K562 (cell line): ENCODE results near the gene SIGLEC1. TPM values are rescaled to one million over a fixed set of nuclear protein-coding genes. Genes with fewer than 3 reads are reported as not detected.
A peak's percentile ranks its signal among the peaks of the same experiment; 100 is the strongest.

Experiments
- ATAC-seq: fragments of 200-7000 bp; cut with Tn5 transposase; 3 replicates; pipeline ENCODE4 v1.9.1; 2020; ENCODE audit warnings: moderate library complexity
- BruUV-seq: library from RNA; stranded (reverse); fragments of 400-500 nt; replicated peaks from 2 replicates; lab custom pipeline; 2021; lab: Mats Ljungman, UMichigan
- CTCF ChIA-PET: fragments of 300-600 bp; formaldehyde crosslinking; extraction: SDS; loops from one replicate; lab custom pipeline; 2021; ENCODE audit warnings: low intra/inter-chr PET ratio; lab: Yijun Ruan, JAX
- POLR2A ChIA-PET: fragments of 300-600, 350-650 bp; sonication (Branson Sonifier 250); formaldehyde crosslinking; extraction: SDS; loops from one replicate; lab custom pipeline; 2021; ENCODE audit warnings: antibody characterized with exemption, inconsistent platforms; lab: Yijun Ruan, JAX
- DNase-seq, 4 experiments: peaks; one replicate each; pipeline versions ENCODE4 v3.0.0 to v3.0.0-alpha.2; 2011 to 2018; ENCODE audit warnings: low spot score in 3 of 4, mixed read lengths in 3 of 4; ENCODE audit errors: extremely low read depth in 1 of 4
- FAIRE-seq: peaks from 2 replicates; lab custom pipeline; 2011; peaks lifted over from hg19 to GRCh38; lab: Jason Lieb, UNC
- H2AFZ ChIP-seq: 2 replicates; pipeline ENCODE4 v1.6.0; 2011; ENCODE audit warnings: low read depth, low read length, control low read depth, inconsistent platforms
- H3K27ac ChIP-seq: fragments of 200-600 bp; 3 replicates; pipeline ENCODE4 v1.8.0; 2011; ENCODE audit warnings: low read depth, mild to moderate bottlenecking, control low read depth, inconsistent platforms, low read length, moderate library complexity, mixed read lengths; ENCODE audit errors: extremely low read depth
- H3K27me3 ChIP-seq, 2 experiments: fragments of 300-600 bp in 1 of 2; 2 replicates in 1 of 2; 3 replicates in 1 of 2; pipeline versions ENCODE4 v1.6.0 to v1.8.0; 2011; ENCODE audit warnings: inconsistent platforms in 2 of 2, low read length in 2 of 2, mild to moderate bottlenecking in 1 of 2, mixed read lengths in 1 of 2, moderate library complexity in 1 of 2; ENCODE audit not compliant: control insufficient read depth in 2 of 2, insufficient read depth in 2 of 2
- H3K36me3 ChIP-seq: fragments of 300-600 bp; 3 replicates; pipeline ENCODE4 v1.8.0; 2011; ENCODE audit warnings: mild to moderate bottlenecking, low read length, inconsistent platforms; ENCODE audit not compliant: control insufficient read depth, insufficient read depth
- H3K4me1 ChIP-seq, 2 experiments: fragments of 200-600 bp in 1 of 2; replicated peaks in 1 of 2; 2 replicates in 1 of 2; 3 replicates in 1 of 2; pipeline versions ENCODE4 v1.5.1 to v1.8.0; 2011; ENCODE audit warnings: inconsistent platforms in 2 of 2, low read length in 2 of 2, mild to moderate bottlenecking in 1 of 2, mixed read lengths in 1 of 2, moderate library complexity in 1 of 2; ENCODE audit not compliant: control insufficient read depth in 2 of 2, insufficient read depth in 2 of 2
- H3K4me2 ChIP-seq: 2 replicates; pipeline ENCODE4 v1.6.1; 2011; ENCODE audit warnings: low read length, control low read depth, inconsistent platforms, mixed read lengths; ENCODE audit not compliant: insufficient read depth
- H3K4me3 ChIP-seq: fragments of 200-600 bp; sonication (generic), shearing (Covaris generic); 2 replicates; pipeline ENCODE4 v1.5.1; 2016; ENCODE audit warnings: control low read depth, inconsistent platforms
- H3K79me2 ChIP-seq: fragments of 200-600 bp; 3 replicates; pipeline ENCODE4 v1.8.0; 2011; ENCODE audit warnings: low read length, inconsistent platforms; ENCODE audit not compliant: control insufficient read depth, insufficient read depth
- H3K9ac ChIP-seq, 2 experiments: 2 replicates each; pipeline versions ENCODE4 v1.6.0 to v1.6.1; 2011; ENCODE audit warnings: low read depth in 2 of 2, low read length in 2 of 2, control low read depth in 1 of 2, inconsistent platforms in 1 of 2, mild to moderate bottlenecking in 1 of 2, mixed read lengths in 1 of 2; ENCODE audit not compliant: insufficient read depth in 1 of 2
- H3K9me1 ChIP-seq: one replicate; pipeline ENCODE4 v1.6.0; 2011; ENCODE audit warnings: inconsistent platforms, mild to moderate bottlenecking, low read length, moderate library complexity; ENCODE audit not compliant: control insufficient read depth, insufficient read depth
- H3K9me3 ChIP-seq: replicated peaks from 2 replicates; pipeline ENCODE4 v1.5.1; 2011; ENCODE audit warnings: low read depth, low read length, inconsistent platforms; ENCODE audit not compliant: control insufficient read depth, insufficient read depth
- H4K20me1 ChIP-seq: replicated peaks from 2 replicates; pipeline ENCODE4 v1.6.1; 2011; ENCODE audit warnings: low read length, inconsistent platforms, mixed read lengths; ENCODE audit not compliant: control insufficient read depth, insufficient read depth
- E2F3 ChIP-seq: fragments of 250-450 bp; sonication (Bioruptor Pico); IDR thresholded peaks from 2 replicates; pipeline ENCODE4 v1.4.0; 2020; ENCODE audit warnings: mild to moderate bottlenecking
- E2F8 ChIP-seq: fragments of 450-650 bp; IDR thresholded peaks from 2 replicates; pipeline ENCODE4 v1.7.1; 2018; ENCODE audit warnings: mild to moderate bottlenecking, low read depth; ENCODE audit not compliant: partially characterized antibody
- HNRNPL ChIP-seq: fragments of 200-400 bp; formaldehyde crosslinking; IDR thresholded peaks from 2 replicates; pipeline ENCODE4 v1.6.1; 2017; ENCODE audit warnings: low read depth, mild to moderate bottlenecking, low read length
- POLR2G ChIP-seq: fragments of 200-400 bp; formaldehyde crosslinking; IDR thresholded peaks from 2 replicates; pipeline ENCODE4 v1.6.1; 2017; ENCODE audit warnings: low read depth, mild to moderate bottlenecking, antibody characterized with exemption, low read length, moderate library complexity
- ZBTB33 ChIP-seq: sonication (generic); formaldehyde crosslinking; IDR thresholded peaks from 2 replicates; pipeline ENCODE4 v1.8.1; 2023; ENCODE audit warnings: mild to moderate bottlenecking, missing genetic modification reagents
- WGBS: fragments of 100-300 bp; shearing (Covaris generic); methylation state at CpG from one replicate; pipeline ENCODE4 v1.1.6; 2016; ENCODE audit warnings: low coverage, mixed read lengths; ENCODE audit not compliant: insufficient coverage; ENCODE audit errors: missing lambda C conversion rate; 5-methylcytosine and 5-hydroxymethylcytosine counted together
- in situ Hi-C: fragments of 300-500 bp; cut with MboI; formaldehyde crosslinking; loops from 4 replicates; pipeline ENCODE4 v1.15.0; 2018; ENCODE audit warnings: inconsistent platforms, mixed read lengths
- intact Hi-C: fragments of 100-400 bp; cut with micrococcal nuclease; formaldehyde crosslinking; loops from 2 replicates; pipeline ENCODE4 v1.14.2; 2022
- polyA plus RNA-seq, 8 experiments: library from polyadenylated mRNA; depleted of rRNA in 4 of 8; stranded (reverse) in 5 of 8; unstranded in 3 of 8; fragments of >200 nt; fragmentation: Nextera tagmentation in 2 of 8; fragmentation: Illumina TruSeq in 1 of 8; extraction: Ambion mirVana in 2 of 8; extraction: Trizol in 1 of 8; gene quantifications; 2 replicates each; pipeline versions ENCODE4 v1.2.1 to v1.2.3, GENCODE V29; 2011 to 2014; ENCODE audit warnings: inconsistent platforms in 1 of 8, missing spikeins in 1 of 8
- total RNA-seq, 7 experiments: library from RNA; depleted of rRNA in 6 of 7; stranded (reverse); fragments of >200 nt in 6 of 7; fragmentation: Illumina TruSeq in 2 of 7; extraction: Trizol in 2 of 7; gene quantifications; 2 replicates each; pipeline versions ENCODE4 v1.2.1 to v1.2.3, GENCODE V29; 2011 to 2021; ENCODE audit warnings: low replicate concordance in 1 of 7
- TF ChIP-seq, protein P1 (sequence below): fragments of 250-450 bp; sonication (Bioruptor Pico); IDR thresholded peaks from 2 replicates; pipeline ENCODE4 v1.4.0; 2020; ENCODE audit warnings: mild to moderate bottlenecking, moderate library complexity
- TF ChIP-seq, protein P2 (sequence below): IDR thresholded peaks from 2 replicates; pipeline ENCODE4 v1.6.1; 2011; ENCODE audit warnings: borderline replicate concordance, low read depth, mild to moderate bottlenecking, moderate library complexity, low read length; ENCODE audit not compliant: insufficient read depth, poor library complexity, severe bottlenecking

The SIGLEC1 gene
- total and polyA plus RNA-seq, 9 of the 15 experiments (the other 6 are each of a cell fraction or from before 2014, with no cell fraction given) = 0.05 to 0.07 TPM; not detected in 7

GRCh38 chr20:3751305-3751674 is 38.9 kb upstream of the SIGLEC1 start (continued):
- TF ChIP-seq, protein P1, sequence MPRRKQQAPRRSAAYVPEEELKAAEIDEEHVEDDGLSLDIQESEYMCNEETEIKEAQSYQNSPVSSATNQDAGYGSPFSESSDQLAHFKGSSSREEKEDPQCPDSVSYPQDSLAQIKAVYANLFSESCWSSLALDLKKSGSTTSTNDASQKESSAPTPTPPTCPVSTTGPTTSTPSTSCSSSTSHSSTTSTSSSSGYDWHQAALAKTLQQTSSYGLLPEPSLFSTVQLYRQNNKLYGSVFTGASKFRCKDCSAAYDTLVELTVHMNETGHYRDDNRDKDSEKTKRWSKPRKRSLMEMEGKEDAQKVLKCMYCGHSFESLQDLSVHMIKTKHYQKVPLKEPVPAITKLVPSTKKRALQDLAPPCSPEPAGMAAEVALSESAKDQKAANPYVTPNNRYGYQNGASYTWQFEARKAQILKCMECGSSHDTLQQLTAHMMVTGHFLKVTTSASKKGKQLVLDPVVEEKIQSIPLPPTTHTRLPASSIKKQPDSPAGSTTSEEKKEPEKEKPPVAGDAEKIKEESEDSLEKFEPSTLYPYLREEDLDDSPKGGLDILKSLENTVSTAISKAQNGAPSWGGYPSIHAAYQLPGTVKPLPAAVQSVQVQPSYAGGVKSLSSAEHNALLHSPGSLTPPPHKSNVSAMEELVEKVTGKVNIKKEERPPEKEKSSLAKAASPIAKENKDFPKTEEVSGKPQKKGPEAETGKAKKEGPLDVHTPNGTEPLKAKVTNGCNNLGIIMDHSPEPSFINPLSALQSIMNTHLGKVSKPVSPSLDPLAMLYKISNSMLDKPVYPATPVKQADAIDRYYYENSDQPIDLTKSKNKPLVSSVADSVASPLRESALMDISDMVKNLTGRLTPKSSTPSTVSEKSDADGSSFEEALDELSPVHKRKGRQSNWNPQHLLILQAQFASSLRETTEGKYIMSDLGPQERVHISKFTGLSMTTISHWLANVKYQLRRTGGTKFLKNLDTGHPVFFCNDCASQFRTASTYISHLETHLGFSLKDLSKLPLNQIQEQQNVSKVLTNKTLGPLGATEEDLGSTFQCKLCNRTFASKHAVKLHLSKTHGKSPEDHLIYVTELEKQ = no peak

- no peak overlapping the region for H3K4me3 ChIP-seq
- peaks cover 16% of the 10 kb centered on the region; the same call in 2 of the 3 replicates for H3K36me3 ChIP-seq
- ATAC-seq (peak; percentile 62), FAIRE-seq (no peak), DNase-seq (peak; percentile 23 to 73 (median 67))
- H4K20me1 ChIP-seq = no peaks in the 10 kb centered on the region
- H3K4me1 ChIP-seq = peaks cover 0 to 35% of the 10 kb centered on the region in 2 experiments; a peak in 3 of 5 replicates
- H3K27me3 ChIP-seq = no peaks in the 10 kb centered on the region
- 66% methylated on average over 7 of the region's 72 CpGs for WGBS
- CTCF ChIA-PET = interaction anchor here (0.8 kb wide), 1 partner anchor 33 kb away, joined by 3 read pairs; no protein-coding TSS in a partner anchor
- H3K9me1 ChIP-seq = peaks cover 2% of the 10 kb centered on the region
- no peaks in the 10 kb centered on the region for H3K9me3 ChIP-seq
- intact Hi-C loops (no loop called here), in situ Hi-C loops (no loop called here)
- H3K27ac ChIP-seq = no peak overlapping the region
- H3K79me2 ChIP-seq = no peaks in the 10 kb centered on the region
- no peak overlapping the region; a peak in 1 of 4 replicates for H3K9ac ChIP-seq
- POLR2A ChIA-PET = no interaction called here
- no peak overlapping the region for H2AFZ ChIP-seq
- BruUV-seq = no TSS peak
- H3K4me2 ChIP-seq = no peak overlapping the region
- TF ChIP-seq POLR2G (peak; percentile 51; the same call in 1 of the 2 replicates), HNRNPL (peak; percentile 45; the same call in 1 of the 2 replicates), E2F8 (no peak), ZBTB33 (CRISPR knock-in tag) (peak; percentile 98), E2F3 (no peak)
- TF ChIP-seq, protein P2, sequence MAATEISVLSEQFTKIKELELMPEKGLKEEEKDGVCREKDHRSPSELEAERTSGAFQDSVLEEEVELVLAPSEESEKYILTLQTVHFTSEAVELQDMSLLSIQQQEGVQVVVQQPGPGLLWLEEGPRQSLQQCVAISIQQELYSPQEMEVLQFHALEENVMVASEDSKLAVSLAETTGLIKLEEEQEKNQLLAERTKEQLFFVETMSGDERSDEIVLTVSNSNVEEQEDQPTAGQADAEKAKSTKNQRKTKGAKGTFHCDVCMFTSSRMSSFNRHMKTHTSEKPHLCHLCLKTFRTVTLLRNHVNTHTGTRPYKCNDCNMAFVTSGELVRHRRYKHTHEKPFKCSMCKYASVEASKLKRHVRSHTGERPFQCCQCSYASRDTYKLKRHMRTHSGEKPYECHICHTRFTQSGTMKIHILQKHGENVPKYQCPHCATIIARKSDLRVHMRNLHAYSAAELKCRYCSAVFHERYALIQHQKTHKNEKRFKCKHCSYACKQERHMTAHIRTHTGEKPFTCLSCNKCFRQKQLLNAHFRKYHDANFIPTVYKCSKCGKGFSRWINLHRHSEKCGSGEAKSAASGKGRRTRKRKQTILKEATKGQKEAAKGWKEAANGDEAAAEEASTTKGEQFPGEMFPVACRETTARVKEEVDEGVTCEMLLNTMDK = peak; percentile 40
These were observed 37.5 kb upstream of the SIGLEC1 start for GRCh38 chr20:3749689-3750531.
